IMR-90 (cell line): ENCODE data around the gene SPINT2. TPM values are rescaled to one million over a fixed set of nuclear protein-coding genes. Genes with fewer than 3 reads are reported as not detected.

Experiments
- ATAC-seq: fragments of 200-7000 bp; cut with Tn5 transposase; 2 replicates; pipeline ENCODE4 v1.9.1; 2020; ENCODE audit warnings: low read depth, mild to moderate bottlenecking, moderate library complexity
- BruUV-seq: library from RNA; stranded (reverse); fragments of 400-500 nt; replicated peaks from 2 replicates; lab custom pipeline; 2021; lab: Mats Ljungman, UMichigan
- CTCF ChIA-PET: fragments of 300-600 bp; formaldehyde crosslinking; extraction: SDS; loops from one replicate; lab custom pipeline; 2021; ENCODE audit warnings: antibody characterized with exemption; lab: Yijun Ruan, JAX
- POLR2A ChIA-PET: fragments of 300-600 bp; sonication (Branson Sonifier 250); formaldehyde crosslinking; loops from one replicate; lab custom pipeline; 2022; ENCODE audit warnings: antibody characterized with exemption; ENCODE audit not compliant: unreplicated experiment; lab: Charles Lee
- DNase-seq: peaks from one replicate; pipeline ENCODE4 v3.0.0; 2013
- H2AFZ ChIP-seq: replicated peaks from 2 replicates; pipeline ENCODE3; 2013; ENCODE audit warnings: low read length, mild to moderate bottlenecking; ENCODE audit not compliant: poor library complexity
- H2AK5ac ChIP-seq: 2 replicates; pipeline ENCODE4 v1.6.1; 2013; ENCODE audit warnings: low read depth, low read length, inconsistent platforms
- H2AK9ac ChIP-seq: replicated peaks from 2 replicates; pipeline ENCODE3; 2013; ENCODE audit warnings: mild to moderate bottlenecking, low read depth, low read length, moderate library complexity; ENCODE audit not compliant: poor library complexity
- H2BK120ac ChIP-seq: 2 replicates; pipeline ENCODE4 v1.6.1; 2013; ENCODE audit warnings: low read depth, low read length, inconsistent platforms
- H2BK15ac ChIP-seq: 3 replicates; pipeline ENCODE4 v1.6.1; 2013; ENCODE audit warnings: low read depth, low read length, inconsistent platforms
- H2BK20ac ChIP-seq: 2 replicates; pipeline ENCODE4 v1.6.1; 2013; ENCODE audit warnings: low read depth, mild to moderate bottlenecking, inconsistent platforms, low read length, moderate library complexity
- H2BK5ac ChIP-seq: 2 replicates; pipeline ENCODE4 v1.6.1; 2013; ENCODE audit warnings: mild to moderate bottlenecking, low read depth, low read length, inconsistent platforms; ENCODE audit not compliant: poor library complexity, severe bottlenecking
- H3K14ac ChIP-seq: replicated peaks from 2 replicates; pipeline ENCODE4 v1.6.1; 2013; ENCODE audit warnings: low read depth, low read length, inconsistent platforms
- H3K18ac ChIP-seq: 2 replicates; pipeline ENCODE4 v1.6.1; 2013; ENCODE audit warnings: low read depth, low read length, control low read depth
- H3K23ac ChIP-seq: 2 replicates; pipeline ENCODE4 v1.6.1; 2013; ENCODE audit warnings: low read depth, low read length, inconsistent platforms
- H3K27ac ChIP-seq: 2 replicates; pipeline ENCODE4 v1.5.1; 2013; ENCODE audit warnings: mild to moderate bottlenecking, control low read depth, low read length; ENCODE audit not compliant: insufficient read depth
- H3K27me3 ChIP-seq: 2 replicates; pipeline ENCODE4 v1.6.1; 2013; ENCODE audit warnings: low read length; ENCODE audit not compliant: control insufficient read depth, insufficient read depth
- H3K36me3 ChIP-seq: 2 replicates; pipeline ENCODE4 v1.6.1; 2013; ENCODE audit warnings: low read length, mixed read lengths; ENCODE audit not compliant: control insufficient read depth, insufficient read depth
- H3K4ac ChIP-seq: 2 replicates; pipeline ENCODE4 v1.6.1; 2013; ENCODE audit warnings: low read depth, low read length, inconsistent platforms
- H3K4me1 ChIP-seq: 2 replicates; pipeline ENCODE4 v1.6.1; 2013; ENCODE audit warnings: low read length, mixed read lengths; ENCODE audit not compliant: control insufficient read depth, insufficient read depth
- H3K4me2 ChIP-seq: 2 replicates; pipeline ENCODE4 v1.6.1; 2013; ENCODE audit warnings: low read depth, mild to moderate bottlenecking, control low read depth, low read length, moderate library complexity
- H3K4me3 ChIP-seq: 2 replicates; pipeline ENCODE4 v1.5.1; 2013; ENCODE audit warnings: low read depth, mild to moderate bottlenecking, control low read depth, low read length, moderate library complexity; ENCODE audit not compliant: insufficient read depth
- H3K56ac ChIP-seq: 2 replicates; pipeline ENCODE4 v1.6.1; 2013; ENCODE audit warnings: low read length, inconsistent platforms; ENCODE audit not compliant: insufficient read depth; ENCODE audit errors: extremely low read depth
- H3K79me1 ChIP-seq, 2 experiments: 2 replicates each; pipeline ENCODE4 v1.6.1; 2013; ENCODE audit warnings: low read length in 2 of 2, inconsistent platforms in 1 of 2, low read depth in 1 of 2
- H3K9ac ChIP-seq: 2 replicates; pipeline ENCODE4 v1.6.1; 2013; ENCODE audit warnings: low read depth, low read length, control low read depth
- H3K9me1 ChIP-seq: 2 replicates; pipeline ENCODE4 v1.6.1; 2013; ENCODE audit warnings: low read length, inconsistent platforms; ENCODE audit not compliant: insufficient read depth
- H3K9me3 ChIP-seq: 2 replicates; pipeline ENCODE4 v1.6.1; 2013; ENCODE audit warnings: low read length; ENCODE audit not compliant: control insufficient read depth, insufficient read depth
- H4K20me1 ChIP-seq: 2 replicates; pipeline ENCODE4 v1.6.1; 2013; ENCODE audit warnings: low read length, inconsistent platforms; ENCODE audit not compliant: insufficient read depth
- H4K5ac ChIP-seq: 2 replicates; pipeline ENCODE4 v1.6.1; 2013; ENCODE audit warnings: mild to moderate bottlenecking, low read depth, low read length, control low read depth
- H4K8ac ChIP-seq, 2 experiments: 2 replicates each; pipeline ENCODE4 v1.6.1; 2013; ENCODE audit warnings: low read depth in 2 of 2, low read length in 2 of 2, control low read depth in 1 of 2, inconsistent platforms in 1 of 2
- H4K91ac ChIP-seq: 2 replicates; pipeline ENCODE4 v1.6.1; 2013; ENCODE audit warnings: low read depth, low read length, inconsistent platforms; ENCODE audit not compliant: insufficient read depth
- BHLHE40 ChIP-seq: fragments of 150-350 bp; IDR thresholded peaks from 2 replicates; pipeline ENCODE4 v1.6.1; 2016; ENCODE audit warnings: mild to moderate bottlenecking, low read depth, low read length
- FOS ChIP-seq: fragments of 150-350 bp; IDR thresholded peaks from 2 replicates; pipeline ENCODE4 v1.6.1; 2016; ENCODE audit warnings: low read depth, low read length
- NFE2L2 ChIP-seq: fragments of 150-350 bp; IDR thresholded peaks from 2 replicates; pipeline ENCODE4 v1.6.1; 2016; ENCODE audit warnings: low read depth, mild to moderate bottlenecking, low read length
- POLR2A ChIP-seq: IDR thresholded peaks from 2 replicates; pipeline ENCODE4 v1.6.1; 2012; ENCODE audit warnings: mild to moderate bottlenecking, low read depth, low read length
- WGBS, 2 experiments: methylation state at CpG; one replicate each; pipeline versions ENCODE4 v1.1.5 to v1.1.7; 2013; ENCODE audit warnings: missing lambda C conversion rate in 2 of 2; ENCODE audit not compliant: insufficient read length in 1 of 2; ENCODE audit errors: extremely low coverage in 2 of 2; 5-methylcytosine and 5-hydroxymethylcytosine counted together
- dilution Hi-C: fragments of 300-500 bp; cut with HindIII; formaldehyde crosslinking; loops from one replicate; pipeline ENCODE4 v1.14.3; 2018; ENCODE audit warnings: low sequenced_read_pairs; ENCODE audit not compliant: unreplicated experiment
- in situ Hi-C: fragments of 300-500 bp; cut with MboI; formaldehyde crosslinking; loops from 3 replicates; pipeline ENCODE4 v1.14.3; 2019; ENCODE audit warnings: low sequenced_read_pairs, inconsistent platforms, mixed read lengths
- intact Hi-C: fragments of 100-400 bp; cut with micrococcal nuclease; formaldehyde crosslinking; loops from 2 replicates; pipeline ENCODE4 v1.10.0; 2022
- polyA plus RNA-seq, 3 experiments: library from polyadenylated mRNA; depleted of rRNA; stranded (reverse); fragments of >200 nt; gene quantifications; 2 replicates each; pipeline ENCODE4 v1.2.3, GENCODE V29; 2012; ENCODE audit warnings: low replicate concordance in 1 of 3
- total RNA-seq: library from RNA; depleted of rRNA; stranded (reverse); fragments of >200 nt; gene quantifications from 2 replicates; pipeline ENCODE4 v1.2.3, GENCODE V29; 2012
- TF ChIP-seq, protein P1 (sequence below): fragments of 150-350 bp; IDR thresholded peaks from 2 replicates; pipeline ENCODE4 v1.6.1; 2017; ENCODE audit warnings: mild to moderate bottlenecking, antibody characterized with exemption, low read length, low read depth
- TF ChIP-seq, protein P2 (sequence below): conservative IDR thresholded peaks from 2 replicates; pipeline ENCODE4 v1.5.1; 2012; ENCODE audit warnings: mild to moderate bottlenecking, low read depth, low read length, improper control_type of control experiment

The SPINT2 gene
- total and polyA plus RNA-seq, 2 of the 4 experiments (the other 2 are of a cell fraction), result 0.54 to 1.2 TPM

DNA sequence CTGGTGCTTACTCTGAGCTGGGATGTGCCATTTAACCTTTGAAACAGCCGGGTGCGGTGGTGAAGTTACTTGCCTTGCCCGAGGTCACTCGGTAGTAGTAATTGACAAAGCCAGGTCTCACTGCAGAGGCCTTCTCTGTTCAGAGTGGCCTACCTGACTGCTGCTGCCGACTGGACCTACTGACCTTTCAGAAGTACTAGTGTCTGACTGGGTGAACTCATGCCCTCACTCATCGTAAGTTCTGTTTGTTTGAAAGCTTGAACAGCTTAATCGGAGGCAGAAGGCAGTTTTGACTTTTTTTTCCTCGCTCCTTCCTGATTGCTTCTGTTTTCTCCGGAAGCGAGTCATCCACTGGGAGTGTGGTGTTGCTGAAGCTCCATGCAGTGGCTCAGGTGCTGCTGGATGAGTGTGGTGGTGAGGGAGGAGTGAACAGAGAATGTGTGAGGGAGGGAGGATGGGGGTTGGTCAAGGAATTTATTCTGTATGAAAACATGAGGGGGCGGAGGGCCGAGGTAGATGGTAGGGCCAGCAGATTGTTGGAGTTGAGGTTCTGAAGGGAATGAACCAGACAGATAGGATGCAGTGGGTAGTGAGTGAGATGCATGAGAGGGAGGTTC lies 2.7 kb downstream of the SPINT2 start:
- no peak overlapping the region for H3K4me3 ChIP-seq
- peak overlapping the region; percentile 82 for H4K5ac ChIP-seq
- ATAC-seq (peak; percentile 50), DNase-seq (peak; percentile 78)
- H3K79me1 ChIP-seq, result no peaks in the 10 kb centered on the region
- peak overlapping the region; percentile 90 for H2BK20ac ChIP-seq
- in situ Hi-C loops (no loop called here), dilution Hi-C loops (no loop called here), intact Hi-C loops (no loop called here)
- no peak overlapping the region for H3K9ac ChIP-seq
- H2BK120ac ChIP-seq, result peak overlapping the region; percentile 83
- H4K20me1 ChIP-seq, result no peaks in the 10 kb centered on the region
- peak overlapping the region; percentile 90 for H3K14ac ChIP-seq
- no peaks in the 10 kb centered on the region for H3K36me3 ChIP-seq
- H3K27me3 ChIP-seq, result no peaks in the 10 kb centered on the region; the same call in 1 of the 2 replicates
- peaks cover 21% of the 10 kb centered on the region for H3K4me1 ChIP-seq
- peak overlapping the region; percentile 80 for H3K4ac ChIP-seq
- H3K27ac ChIP-seq, result peak overlapping the region; percentile 16; the same call in 1 of the 2 replicates
- H3K18ac ChIP-seq, result peak overlapping the region; percentile 62; the same call in 1 of the 2 replicates
- WGBS, 2 experiments, result 39% methylated on average over 11 of the region's 12 CpGs; no CpG with 5 or more reads in 1 of the 2 experiments
- H3K9me3 ChIP-seq, result no peaks in the 10 kb centered on the region
- peak overlapping the region; percentile 24; the same call in 1 of the 2 replicates for H3K4me2 ChIP-seq
- peak overlapping the region; percentile 57 for H2AK5ac ChIP-seq
- H2BK15ac ChIP-seq, result peak overlapping the region; percentile 80; the same call in 2 of the 3 replicates
- TF ChIP-seq FOS, result 0 out of 2 replicates have a peak, but pooled peaks have one; percentile 29
- no peak for TF ChIP-seq POLR2A
- TF ChIP-seq BHLHE40, result peak; percentile 57; the same call in 1 of the 2 replicates
- TF ChIP-seq, protein P1, sequence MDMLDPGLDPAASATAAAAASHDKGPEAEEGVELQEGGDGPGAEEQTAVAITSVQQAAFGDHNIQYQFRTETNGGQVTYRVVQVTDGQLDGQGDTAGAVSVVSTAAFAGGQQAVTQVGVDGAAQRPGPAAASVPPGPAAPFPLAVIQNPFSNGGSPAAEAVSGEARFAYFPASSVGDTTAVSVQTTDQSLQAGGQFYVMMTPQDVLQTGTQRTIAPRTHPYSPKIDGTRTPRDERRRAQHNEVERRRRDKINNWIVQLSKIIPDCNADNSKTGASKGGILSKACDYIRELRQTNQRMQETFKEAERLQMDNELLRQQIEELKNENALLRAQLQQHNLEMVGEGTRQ, result no peak
- TF ChIP-seq, protein P2, sequence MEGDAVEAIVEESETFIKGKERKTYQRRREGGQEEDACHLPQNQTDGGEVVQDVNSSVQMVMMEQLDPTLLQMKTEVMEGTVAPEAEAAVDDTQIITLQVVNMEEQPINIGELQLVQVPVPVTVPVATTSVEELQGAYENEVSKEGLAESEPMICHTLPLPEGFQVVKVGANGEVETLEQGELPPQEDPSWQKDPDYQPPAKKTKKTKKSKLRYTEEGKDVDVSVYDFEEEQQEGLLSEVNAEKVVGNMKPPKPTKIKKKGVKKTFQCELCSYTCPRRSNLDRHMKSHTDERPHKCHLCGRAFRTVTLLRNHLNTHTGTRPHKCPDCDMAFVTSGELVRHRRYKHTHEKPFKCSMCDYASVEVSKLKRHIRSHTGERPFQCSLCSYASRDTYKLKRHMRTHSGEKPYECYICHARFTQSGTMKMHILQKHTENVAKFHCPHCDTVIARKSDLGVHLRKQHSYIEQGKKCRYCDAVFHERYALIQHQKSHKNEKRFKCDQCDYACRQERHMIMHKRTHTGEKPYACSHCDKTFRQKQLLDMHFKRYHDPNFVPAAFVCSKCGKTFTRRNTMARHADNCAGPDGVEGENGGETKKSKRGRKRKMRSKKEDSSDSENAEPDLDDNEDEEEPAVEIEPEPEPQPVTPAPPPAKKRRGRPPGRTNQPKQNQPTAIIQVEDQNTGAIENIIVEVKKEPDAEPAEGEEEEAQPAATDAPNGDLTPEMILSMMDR, result no peak
- TF ChIP-seq NFE2L2, result no peak
- H2AFZ ChIP-seq, result peak overlapping the region; percentile 80
- peak overlapping the region; percentile 46 to 92; a peak in 3 of 4 replicates for H4K8ac ChIP-seq
- BruUV-seq, result no TSS peak
- H2BK5ac ChIP-seq, result peak overlapping the region; percentile 73
- H3K9me1 ChIP-seq, result peaks cover 23% of the 10 kb centered on the region
- CTCF ChIA-PET, result no interaction called here
- no peak overlapping the region for H3K56ac ChIP-seq
- H4K91ac ChIP-seq, result peak overlapping the region; percentile 81
- H2AK9ac ChIP-seq, result no peak overlapping the region
- POLR2A ChIA-PET, result no interaction called here
- H3K23ac ChIP-seq, result peak overlapping the region; percentile 60; the same call in 1 of the 2 replicates
